Measurements from ENCODE around the gene IL26.

DNA sequence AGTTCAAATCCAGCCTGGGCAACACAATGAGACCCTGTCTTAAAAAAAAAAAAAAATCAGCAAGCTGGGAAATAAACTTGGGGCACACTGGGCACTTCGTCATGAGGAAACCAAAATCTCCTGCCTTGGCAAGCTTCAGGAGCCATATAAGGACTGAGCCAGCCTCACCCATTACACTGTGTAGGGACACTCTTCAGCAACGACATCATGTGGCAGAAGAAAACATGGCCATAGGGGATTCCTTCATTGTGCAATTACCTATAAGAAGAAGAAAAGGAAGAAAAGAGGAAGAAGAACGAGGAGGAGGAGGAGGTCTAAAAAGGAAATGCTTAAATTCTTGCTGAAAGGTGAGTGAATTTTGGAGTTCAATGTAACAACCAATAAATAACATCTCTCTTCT lies 40.0 kb downstream of the IL26 start:
- TF ChIP-seq CTCF (IDR thresholded peaks at IDR 0.05; ENCODE audit: poor library complexity) (no peak), EZH2 (IDR thresholded peaks at IDR 0.05; ENCODE audit: borderline replicate concordance) (no peak)

All from hepatocyte (in vitro differentiated cells).